Mucosa of rectum (tissue), 2 donors: ENCODE measurements around the gene PAFAH1B2.

Source experiments
- H3K27ac ChIP-seq, 2 donors: one replicate each; pipeline ENCODE4 v1.7.0; 2013; ENCODE audit warnings: inconsistent platforms in 2 of 2, low read depth in 2 of 2, low read length in 2 of 2
- H3K27me3 ChIP-seq, 2 donors: one replicate each; pipeline ENCODE4 v1.7.0; 2013; ENCODE audit warnings: low read length in 2 of 2; ENCODE audit not compliant: control insufficient read depth in 2 of 2, insufficient read depth in 2 of 2
- H3K36me3 ChIP-seq, 2 donors: one replicate each; pipeline ENCODE4 v1.7.0; 2013; ENCODE audit warnings: low read length in 2 of 2; ENCODE audit not compliant: control insufficient read depth in 2 of 2, insufficient read depth in 2 of 2
- H3K4me1 ChIP-seq, 2 donors: one replicate each; pipeline ENCODE4 v1.7.0; 2013; ENCODE audit warnings: low read length in 2 of 2, mild to moderate bottlenecking in 1 of 2; ENCODE audit not compliant: control insufficient read depth in 2 of 2, insufficient read depth in 2 of 2
- H3K4me3 ChIP-seq, 2 donors: one replicate each; pipeline ENCODE4 v1.7.0; 2013; ENCODE audit warnings: low read length in 2 of 2
- H3K9ac ChIP-seq, 2 donors: one replicate each; pipeline ENCODE4 v1.7.0; 2013; ENCODE audit warnings: low read length in 2 of 2, low read depth in 1 of 2, mild to moderate bottlenecking in 1 of 2
- H3K9me3 ChIP-seq, 2 donors: one replicate each; pipeline ENCODE4 v1.7.0; 2013; ENCODE audit warnings: low read length in 2 of 2; ENCODE audit not compliant: control insufficient read depth in 2 of 2
- donor health status: healthy.
- donor health status: Normal muscosa, but diverticular disease.

The PAFAH1B2 gene

GRCh38 chr11:117195761-117196160, 51.7 kb downstream of the PAFAH1B2 start:
- H3K36me3 ChIP-seq: peaks cover 28 to 36% of the 10 kb centered on the region in 2 donors
- H3K9me3 ChIP-seq: no peaks in the 10 kb centered on the region
- H3K4me3 ChIP-seq: no peak overlapping the region
- H3K4me1 ChIP-seq: peaks cover 11 to 34% of the 10 kb centered on the region in 2 donors
- H3K27ac ChIP-seq: peak overlapping the region; percentile 54 to 57
- no peak overlapping the region for H3K9ac ChIP-seq
- H3K27me3 ChIP-seq: no peaks in the 10 kb centered on the region

GRCh38 chr11:117197006-117197405, 52.9 kb downstream of the PAFAH1B2 start:
- peaks cover 21 to 27% of the 10 kb centered on the region in 2 donors for H3K36me3 ChIP-seq
- no peak overlapping the region for H3K4me3 ChIP-seq
- H3K9me3 ChIP-seq: no peaks in the 10 kb centered on the region
- H3K4me1 ChIP-seq: peaks cover 11 to 38% of the 10 kb centered on the region in 2 donors
- peak overlapping the region in 1 of 2 donors; percentile 60 for H3K9ac ChIP-seq
- peak overlapping the region in 1 of 2 donors; percentile 43 for H3K27ac ChIP-seq
- no peaks in the 10 kb centered on the region for H3K27me3 ChIP-seq

- Histone ChIP-seq H3K27me3 (no peaks in the 10 kb centered on the region), H3K4me1 (peaks cover 11 to 38% of the 10 kb centered on the region in 2 donors), H3K27ac (peak overlapping the region; percentile 71 to 84), H3K36me3 (peaks cover 15 to 20% of the 10 kb centered on the region in 2 donors), H3K9ac (peak overlapping the region in 1 of 2 donors; percentile 60), H3K9me3 (no peaks in the 10 kb centered on the region), H3K4me3 (peak overlapping the region in 1 of 2 donors; percentile 49)
These were observed 53.7 kb downstream of the PAFAH1B2 start for GRCh38 chr11:117197516-117198456.

- Histone ChIP-seq H3K36me3 (peaks cover 12 to 17% of the 10 kb centered on the region in 2 donors), H3K9me3 (no peaks in the 10 kb centered on the region), H3K4me1 (peaks cover 11 to 38% of the 10 kb centered on the region in 2 donors), H3K27ac (peak overlapping the region; percentile 71 to 84), H3K9ac (peak overlapping the region; percentile 38 to 60), H3K27me3 (no peaks in the 10 kb centered on the region), H3K4me3 (peak overlapping the region in 1 of 2 donors; percentile 49)
These were observed 54.5 kb downstream of the PAFAH1B2 start for GRCh38 chr11:117198613-117199012.

- Histone ChIP-seq H3K9me3 (no peaks in the 10 kb centered on the region), H3K36me3 (peaks cover 18 to 19% of the 10 kb centered on the region in 2 donors), H3K9ac (peak within 1 kb of the TSS; percentile 49 to 67), H3K27ac (peak within 1 kb of the TSS; percentile 77 to 85), H3K4me3 (peak within 1 kb of the TSS; percentile 54 to 65), H3K27me3 (no peaks in the 10 kb centered on the region), H3K4me1 (peaks cover 11 to 38% of the 10 kb centered on the region in 2 donors)
These were observed 55.2 kb downstream of the PAFAH1B2 start, which contains the start of gene TAGLN for GRCh38 chr11:117199053-117199915. Gene TAGLN (plus strand): TSS chr11:117199370. CDS start chr11:117203014, 3,644 bp downstream.

GRCh38 chr11:117199916-117200812, 56.1 kb downstream of the PAFAH1B2 start:
- H3K27ac ChIP-seq: peak overlapping the region; percentile 77 to 85
- peak overlapping the region; percentile 49 to 67 for H3K9ac ChIP-seq
- H3K36me3 ChIP-seq: peaks cover 20 to 26% of the 10 kb centered on the region in 2 donors
- H3K9me3 ChIP-seq: no peaks in the 10 kb centered on the region
- H3K4me3 ChIP-seq: peak overlapping the region; percentile 54 to 65
- peaks cover 9 to 31% of the 10 kb centered on the region in 2 donors for H3K4me1 ChIP-seq
- H3K27me3 ChIP-seq: no peaks in the 10 kb centered on the region

- peak overlapping the region; percentile 54 to 65 for H3K4me3 ChIP-seq
- H3K27me3 ChIP-seq: no peaks in the 10 kb centered on the region
- H3K36me3 ChIP-seq: peaks cover 18 to 26% of the 10 kb centered on the region in 2 donors
- no peaks in the 10 kb centered on the region for H3K9me3 ChIP-seq
- peak overlapping the region; percentile 14 to 67 for H3K9ac ChIP-seq
- H3K27ac ChIP-seq: peak overlapping the region; percentile 77 to 85
- peaks cover 6 to 24% of the 10 kb centered on the region in 2 donors for H3K4me1 ChIP-seq
These were observed 56.9 kb downstream of the PAFAH1B2 start for GRCh38 chr11:117200813-117201657.

- no peaks in the 10 kb centered on the region for H3K27me3 ChIP-seq
- H3K9ac ChIP-seq: peak overlapping the region in 1 of 2 donors; percentile 67
- peak overlapping the region; percentile 54 to 65 for H3K4me3 ChIP-seq
- H3K4me1 ChIP-seq: peaks cover 6 to 24% of the 10 kb centered on the region in 2 donors
- no peaks in the 10 kb centered on the region for H3K9me3 ChIP-seq
- H3K27ac ChIP-seq: peak overlapping the region; percentile 77 to 85
- peaks cover 17 to 23% of the 10 kb centered on the region in 2 donors for H3K36me3 ChIP-seq
These were observed 57.7 kb downstream of the PAFAH1B2 start for GRCh38 chr11:117201658-117202305.
